Suprapubic skin (tissue), 4 donors: Measurements from ENCODE around the gene USF2. TPM values are rescaled to one million over a fixed set of nuclear protein-coding genes. Genes with fewer than 3 reads are reported as not detected.

Experiments
- DNase-seq, 2 donors: peaks; one replicate each; pipeline ENCODE4 v3.0.0-alpha.2; 2019; ENCODE audit warnings: low spot score in 2 of 2
- H3K27ac ChIP-seq: fragments of 200-600 bp; sonication (generic); one replicate; pipeline ENCODE4 v1.5.1; 2019
- H3K27me3 ChIP-seq: fragments of 200-600 bp; sonication (generic); one replicate; pipeline ENCODE4 v1.5.1; 2019
- H3K36me3 ChIP-seq: fragments of 200-600 bp; sonication (generic); one replicate; pipeline ENCODE4 v1.5.1; 2019
- H3K4me1 ChIP-seq: fragments of 200-600 bp; sonication (generic); one replicate; pipeline ENCODE4 v1.5.1; 2019
- H3K4me3 ChIP-seq: fragments of 200-600 bp; sonication (generic); one replicate; pipeline ENCODE4 v1.5.1; 2019; ENCODE audit warnings: mild to moderate bottlenecking
- H3K9me3 ChIP-seq: fragments of 200-600 bp; sonication (generic); one replicate; pipeline ENCODE4 v1.5.1; 2019
- CTCF ChIP-seq, 2 donors: fragments of 200-600 bp in 1 of 2; fragments of 450-650 bp in 1 of 2; sonication (generic) in 1 of 2; IDR thresholded peaks; one replicate each; pipeline ENCODE4 v1.5.1; 2016 to 2019; ENCODE audit warnings: antibody characterized with exemption in 2 of 2, mild to moderate bottlenecking in 1 of 2, moderate library complexity in 1 of 2
- EP300 ChIP-seq: sonication (generic); formaldehyde crosslinking; IDR thresholded peaks from one replicate; pipeline ENCODE4 v1.6.1; 2017; ENCODE audit warnings: antibody characterized with exemption
- POLR2A ChIP-seq, 2 donors: fragments of 450-650 bp; IDR thresholded peaks; one replicate each; pipeline ENCODE4 v1.6.1; 2017; ENCODE audit warnings: antibody characterized with exemption in 2 of 2, mild to moderate bottlenecking in 2 of 2, moderate library complexity in 2 of 2
- POLR2AphosphoS5 ChIP-seq, 3 donors: sonication (generic); formaldehyde crosslinking; IDR thresholded peaks; one replicate each; pipeline ENCODE4 v1.6.1; 2017; ENCODE audit warnings: antibody characterized with exemption in 3 of 3
- WGBS: methylation state at CpG from one replicate; pipeline ENCODE4 v1.1.5; 2018; 5-methylcytosine and 5-hydroxymethylcytosine counted together
- total RNA-seq, 4 donors: library from RNA; depleted of rRNA; stranded (reverse); fragments of >200 nt; gene quantifications; one replicate each; pipeline ENCODE4 v1.1.0, GENCODE V29; 2016

Gene USF2
- total RNA-seq, 4 donors from 2014 or later: 111 to 178 (median 122) TPM

GRCh38 chr19:35287713-35288112, 19.0 kb downstream of the USF2 start:
- WGBS: 89% methylated on average over 10 of the region's 10 CpGs
- DNase-seq: no peak
- Histone ChIP-seq H3K27ac (no peak overlapping the region), H3K9me3 (no peaks in the 10 kb centered on the region), H3K27me3 (peaks cover 33% of the 10 kb centered on the region), H3K36me3 (no peaks in the 10 kb centered on the region), H3K4me1 (peaks cover 1% of the 10 kb centered on the region), H3K4me3 (no peak overlapping the region)
- TF ChIP-seq POLR2A (IDR thresholded peaks at IDR 0.05) (no peak), EP300 (no peak), CTCF (IDR thresholded peaks at IDR 0.05) (no peak), POLR2AphosphoS5 (IDR thresholded peaks at IDR 0.05) (no peak)

- TF ChIP-seq POLR2A (IDR thresholded peaks at IDR 0.05) (no peak), POLR2AphosphoS5 (IDR thresholded peaks at IDR 0.05) (no peak), CTCF (IDR thresholded peaks at IDR 0.05) (no peak), EP300 (no peak)
- 48% methylated on average over 2 of the region's 2 CpGs for WGBS
- Histone ChIP-seq H3K9me3 (no peaks in the 10 kb centered on the region), H3K27me3 (peaks cover 38% of the 10 kb centered on the region), H3K4me1 (peaks cover 2% of the 10 kb centered on the region), H3K36me3 (no peaks in the 10 kb centered on the region), H3K4me3 (no peak overlapping the region), H3K27ac (no peak overlapping the region)
- DNase-seq: no peak
Measured at GRCh38 chr19:35288331-35288730, 19.6 kb downstream of the USF2 start.

GRCh38 chr19:35288906-35289305, 20.1 kb downstream of the USF2 start:
- TF ChIP-seq POLR2A (IDR thresholded peaks at IDR 0.05) (no peak), CTCF (IDR thresholded peaks at IDR 0.05) (no peak), POLR2AphosphoS5 (IDR thresholded peaks at IDR 0.05) (no peak), EP300 (no peak)
- Histone ChIP-seq H3K36me3 (no peaks in the 10 kb centered on the region), H3K4me3 (no peak overlapping the region), H3K4me1 (peaks cover 7% of the 10 kb centered on the region), H3K9me3 (no peaks in the 10 kb centered on the region), H3K27ac (no peak overlapping the region), H3K27me3 (peaks cover 40% of the 10 kb centered on the region)
- 57% methylated on average over 5 of the region's 5 CpGs for WGBS
- no peak for DNase-seq

- Histone ChIP-seq H3K27ac (no peak overlapping the region), H3K27me3 (peaks cover 52% of the 10 kb centered on the region)
Measured at GRCh38 chr19:35290381-35291127, 21.8 kb downstream of the USF2 start.

More at GRCh38 chr19:35290381-35291127, 21.8 kb downstream of the USF2 start:
- Histone ChIP-seq H3K4me1 (peaks cover 7% of the 10 kb centered on the region), H3K36me3 (no peaks in the 10 kb centered on the region), H3K4me3 (no peak overlapping the region), H3K9me3 (no peaks in the 10 kb centered on the region)
- WGBS: 80% methylated on average over 15 of the region's 20 CpGs
- DNase-seq: no peak
- no peak for TF ChIP-seq CTCF (IDR thresholded peaks at IDR 0.05)
- TF ChIP-seq POLR2AphosphoS5 (IDR thresholded peaks at IDR 0.05): no peak
- TF ChIP-seq POLR2A (IDR thresholded peaks at IDR 0.05): no peak
- TF ChIP-seq EP300: no peak
